Panc1 (cell line): ENCODE results near the gene SCARF1. TPM values are rescaled to one million over a fixed set of nuclear protein-coding genes. Genes with fewer than 3 reads are reported as not detected.

Source experiments
- ATAC-seq: fragments of 200-7000 bp; cut with Tn5 transposase; 2 replicates; pipeline ENCODE4 v1.9.1; 2020; ENCODE audit warnings: mild to moderate bottlenecking, moderate library complexity
- BruUV-seq: library from RNA; stranded (reverse); fragments of 400-500 nt; replicated peaks from 2 replicates; lab custom pipeline; 2021; lab: Mats Ljungman, UMichigan
- CTCF ChIA-PET: fragments of 300-600 bp; sonication (Branson Sonifier 250); formaldehyde crosslinking; loops from one replicate; lab custom pipeline; 2022; ENCODE audit warnings: antibody characterized with exemption; lab: Charles Lee
- POLR2A ChIA-PET: fragments of 300-600 bp; sonication (Branson Sonifier 250); formaldehyde crosslinking; loops from one replicate; lab custom pipeline; 2022; ENCODE audit warnings: antibody characterized with exemption; lab: Charles Lee
- DNase-seq: peaks from one replicate; pipeline ENCODE4 v3.0.0-alpha.2; 2010; ENCODE audit warnings: low read depth, low spot score
- H3K27ac ChIP-seq: 2 replicates; pipeline ENCODE4 v1.5.1; 2011; ENCODE audit warnings: mild to moderate bottlenecking, low read length, inconsistent platforms
- H3K27me3 ChIP-seq: fragments of 200-500 bp; sonication (Bioruptor generic); 2 replicates; pipeline ENCODE4 v1.6.0; 2014; ENCODE audit warnings: low read length, inconsistent platforms; ENCODE audit not compliant: control insufficient read depth, insufficient read depth
- H3K36me3 ChIP-seq: fragments of 200-500 bp; sonication (Bioruptor generic); 2 replicates; pipeline ENCODE4 v1.5.1; 2014; ENCODE audit warnings: inconsistent platforms, mild to moderate bottlenecking, low read length, moderate library complexity; ENCODE audit not compliant: control insufficient read depth, insufficient read depth
- H3K4me1 ChIP-seq: 2 replicates; pipeline ENCODE4 v1.5.1; 2011; ENCODE audit warnings: inconsistent platforms, mild to moderate bottlenecking, low read length, moderate library complexity; ENCODE audit not compliant: control insufficient read depth, insufficient read depth
- H3K4me3 ChIP-seq, 2 experiments: 2 replicates each; pipeline ENCODE4 v1.5.1; 2011 to 2012; ENCODE audit warnings: low read depth in 2 of 2, low read length in 2 of 2, mild to moderate bottlenecking in 2 of 2, inconsistent platforms in 1 of 2, moderate library complexity in 1 of 2
- H3K9me3 ChIP-seq: fragments of 200-500 bp; sonication (Bioruptor generic); 2 replicates; pipeline ENCODE4 v1.5.1; 2014; ENCODE audit warnings: low read depth, mild to moderate bottlenecking, inconsistent platforms, low read length, moderate library complexity; ENCODE audit not compliant: control insufficient read depth, insufficient read depth
- POLR2AphosphoS5 ChIP-seq: IDR thresholded peaks from 2 replicates; pipeline ENCODE4 v1.6.1; 2012; ENCODE audit warnings: mild to moderate bottlenecking, low read depth, low read length, moderate library complexity
- SIN3A ChIP-seq: IDR thresholded peaks from 2 replicates; pipeline ENCODE4 v1.6.1; 2012; ENCODE audit warnings: low read depth, mild to moderate bottlenecking, low read length, moderate library complexity, borderline replicate concordance; ENCODE audit not compliant: insufficient read depth
- TCF7L2 ChIP-seq: IDR thresholded peaks from 2 replicates; pipeline ENCODE4 v1.6.1; 2011; ENCODE audit warnings: mild to moderate bottlenecking, low read depth, low read length, inconsistent platforms
- in situ Hi-C: cut with HindIII; loops from 2 replicates; pipeline ENCODE4 v1.10.0; 2016; ENCODE audit warnings: low sequenced_read_pairs, low pct_unique_long_range_greater_than_20kb
- intact Hi-C: fragments of 100-400 bp; cut with micrococcal nuclease; formaldehyde crosslinking; loops from one replicate; pipeline ENCODE4 v1.10.0; 2022; ENCODE audit not compliant: unreplicated experiment
- total RNA-seq: library from RNA; stranded (reverse); gene quantifications from one replicate; pipeline ENCODE4 v1.2.1, GENCODE V29; 2021; ENCODE audit not compliant: unreplicated experiment
- TF ChIP-seq, protein P1 (sequence below): fragments of 450-650 bp; IDR thresholded peaks from 2 replicates; pipeline ENCODE4 v1.5.1; 2017; ENCODE audit warnings: mild to moderate bottlenecking
- TF ChIP-seq, protein P2 (sequence below), 2 experiments: IDR thresholded peaks; 2 replicates each; pipeline ENCODE4 v1.6.1; 2011 to 2012; ENCODE audit warnings: low read depth in 2 of 2, control low read depth in 1 of 2, low read length in 1 of 2, mild to moderate bottlenecking in 1 of 2, moderate library complexity in 1 of 2; ENCODE audit not compliant: insufficient read depth in 1 of 2

The SCARF1 gene
- total RNA-seq, 1 experiment from 2014 or later, result 6.6 TPM

GRCh38 chr17:1661045-1661444 is 15.5 kb upstream of the SCARF1 start:
- POLR2A ChIA-PET, result no interaction called here
- TF ChIP-seq SIN3A, result no peak
- TF ChIP-seq, protein P1, sequence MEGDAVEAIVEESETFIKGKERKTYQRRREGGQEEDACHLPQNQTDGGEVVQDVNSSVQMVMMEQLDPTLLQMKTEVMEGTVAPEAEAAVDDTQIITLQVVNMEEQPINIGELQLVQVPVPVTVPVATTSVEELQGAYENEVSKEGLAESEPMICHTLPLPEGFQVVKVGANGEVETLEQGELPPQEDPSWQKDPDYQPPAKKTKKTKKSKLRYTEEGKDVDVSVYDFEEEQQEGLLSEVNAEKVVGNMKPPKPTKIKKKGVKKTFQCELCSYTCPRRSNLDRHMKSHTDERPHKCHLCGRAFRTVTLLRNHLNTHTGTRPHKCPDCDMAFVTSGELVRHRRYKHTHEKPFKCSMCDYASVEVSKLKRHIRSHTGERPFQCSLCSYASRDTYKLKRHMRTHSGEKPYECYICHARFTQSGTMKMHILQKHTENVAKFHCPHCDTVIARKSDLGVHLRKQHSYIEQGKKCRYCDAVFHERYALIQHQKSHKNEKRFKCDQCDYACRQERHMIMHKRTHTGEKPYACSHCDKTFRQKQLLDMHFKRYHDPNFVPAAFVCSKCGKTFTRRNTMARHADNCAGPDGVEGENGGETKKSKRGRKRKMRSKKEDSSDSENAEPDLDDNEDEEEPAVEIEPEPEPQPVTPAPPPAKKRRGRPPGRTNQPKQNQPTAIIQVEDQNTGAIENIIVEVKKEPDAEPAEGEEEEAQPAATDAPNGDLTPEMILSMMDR, result no peak
- TF ChIP-seq, protein P2, sequence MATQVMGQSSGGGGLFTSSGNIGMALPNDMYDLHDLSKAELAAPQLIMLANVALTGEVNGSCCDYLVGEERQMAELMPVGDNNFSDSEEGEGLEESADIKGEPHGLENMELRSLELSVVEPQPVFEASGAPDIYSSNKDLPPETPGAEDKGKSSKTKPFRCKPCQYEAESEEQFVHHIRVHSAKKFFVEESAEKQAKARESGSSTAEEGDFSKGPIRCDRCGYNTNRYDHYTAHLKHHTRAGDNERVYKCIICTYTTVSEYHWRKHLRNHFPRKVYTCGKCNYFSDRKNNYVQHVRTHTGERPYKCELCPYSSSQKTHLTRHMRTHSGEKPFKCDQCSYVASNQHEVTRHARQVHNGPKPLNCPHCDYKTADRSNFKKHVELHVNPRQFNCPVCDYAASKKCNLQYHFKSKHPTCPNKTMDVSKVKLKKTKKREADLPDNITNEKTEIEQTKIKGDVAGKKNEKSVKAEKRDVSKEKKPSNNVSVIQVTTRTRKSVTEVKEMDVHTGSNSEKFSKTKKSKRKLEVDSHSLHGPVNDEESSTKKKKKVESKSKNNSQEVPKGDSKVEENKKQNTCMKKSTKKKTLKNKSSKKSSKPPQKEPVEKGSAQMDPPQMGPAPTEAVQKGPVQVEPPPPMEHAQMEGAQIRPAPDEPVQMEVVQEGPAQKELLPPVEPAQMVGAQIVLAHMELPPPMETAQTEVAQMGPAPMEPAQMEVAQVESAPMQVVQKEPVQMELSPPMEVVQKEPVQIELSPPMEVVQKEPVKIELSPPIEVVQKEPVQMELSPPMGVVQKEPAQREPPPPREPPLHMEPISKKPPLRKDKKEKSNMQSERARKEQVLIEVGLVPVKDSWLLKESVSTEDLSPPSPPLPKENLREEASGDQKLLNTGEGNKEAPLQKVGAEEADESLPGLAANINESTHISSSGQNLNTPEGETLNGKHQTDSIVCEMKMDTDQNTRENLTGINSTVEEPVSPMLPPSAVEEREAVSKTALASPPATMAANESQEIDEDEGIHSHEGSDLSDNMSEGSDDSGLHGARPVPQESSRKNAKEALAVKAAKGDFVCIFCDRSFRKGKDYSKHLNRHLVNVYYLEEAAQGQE (IDR thresholded peaks at IDR 0.05; ENCODE audit: insufficient read depth in 1 of 2, low read depth in 2 of 2, low read length in 1 of 2), result no peak
- TF ChIP-seq TCF7L2, result no peak
- no peak for TF ChIP-seq POLR2AphosphoS5
- no TSS peak for BruUV-seq
- intact Hi-C loops, result no loop called here
- H3K9me3 ChIP-seq, result no peaks in the 10 kb centered on the region
- no peaks in the 10 kb centered on the region for H3K27me3 ChIP-seq
- no peak for DNase-seq
- no peak for ATAC-seq
- no peaks in the 10 kb centered on the region for H3K4me1 ChIP-seq
- CTCF ChIA-PET, result no interaction called here
- in situ Hi-C loops, result no loop called here
- H3K4me3 ChIP-seq, result no peak overlapping the region
- no peak overlapping the region for H3K27ac ChIP-seq
- peaks cover 40% of the 10 kb centered on the region for H3K36me3 ChIP-seq

DNA sequence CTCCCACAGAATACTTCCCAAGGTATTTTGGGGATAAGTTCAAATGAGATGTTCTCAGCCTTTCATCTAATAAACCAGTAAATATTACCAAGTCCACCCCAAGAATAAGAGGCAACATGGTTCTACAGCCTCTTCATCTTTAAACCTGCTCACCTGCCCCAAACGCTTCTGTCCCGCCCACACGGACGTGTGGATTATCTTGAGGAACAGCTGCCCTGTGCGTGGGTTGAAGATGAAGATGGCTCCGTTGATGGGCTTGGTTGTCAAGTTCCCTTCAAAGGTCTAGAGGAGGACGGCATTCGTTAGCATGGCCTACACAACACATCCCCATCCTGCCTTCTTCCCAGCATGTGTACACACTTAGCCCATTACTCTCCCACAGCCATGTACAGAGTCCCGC is 12.6 kb upstream of the SCARF1 start:
- TF ChIP-seq TCF7L2, result no peak
- TF ChIP-seq, protein P2 (IDR thresholded peaks at IDR 0.05; ENCODE audit: insufficient read depth in 1 of 2, low read depth in 2 of 2, low read length in 1 of 2), result no peak
- TF ChIP-seq POLR2AphosphoS5, result no peak
- TF ChIP-seq, protein P1, result no peak
- TF ChIP-seq SIN3A, result no peak
- H3K4me1 ChIP-seq, result no peaks in the 10 kb centered on the region
- no peaks in the 10 kb centered on the region for H3K27me3 ChIP-seq
- no peaks in the 10 kb centered on the region for H3K9me3 ChIP-seq
- DNase-seq, result no peak
- intact Hi-C loops, result no loop called here
- ChIA-PET POLR2A (interaction anchor here (0.5 kb wide), 1 partner anchor 25 kb away, joined by 5 read pairs; no protein-coding TSS in a partner anchor), CTCF (interaction anchor here (0.6 kb wide), 1 partner anchor 9 kb away, joined by 5 read pairs; no protein-coding TSS in a partner anchor)
- H3K4me3 ChIP-seq, result no peak overlapping the region
- in situ Hi-C loops, result no loop called here
- H3K27ac ChIP-seq, result no peak overlapping the region
- BruUV-seq, result no TSS peak
- ATAC-seq, result no peak
- peaks cover 40% of the 10 kb centered on the region for H3K36me3 ChIP-seq
